Cerebellar nuclear complex (tissue), 1 donor: ENCODE results near the gene WFIKKN2.
"Not testable (repeated sequence)": the region's sequence is repeated elsewhere in the genome, so short reads cannot be mapped to it uniquely, and the experiment has no call there.

Experiments
- DNase-seq, 2 experiments: peaks; one replicate each; lab custom pipeline; 2025; lab: John Stamatoyannopoulos, UW

WFIKKN2 gene

GRCh38 chr17:50835301-50836234, at the start of gene WFIKKN2:
Gene WFIKKN2, plus strand, starts transcription at chr17:50835586. Its CDS starts 352 bp downstream, at chr17:50835938.
- DNase-seq, result no peak

GRCh38 chr17:50785946-50786570, 49.3 kb upstream of the WFIKKN2 start:
- peak in 1 of 2 experiments; percentile 39 for DNase-seq

GRCh38 chr17:50787106-50787505, 48.3 kb upstream of the WFIKKN2 start:
- no peak for DNase-seq

- DNase-seq, result no peak
Observed at GRCh38 chr17:50790618-50791017, 44.8 kb upstream of the WFIKKN2 start.

GRCh38 chr17:50792132-50792531, 43.3 kb upstream of the WFIKKN2 start:
- no peak for DNase-seq

- DNase-seq, result no peak
Observed at GRCh38 chr17:50793007-50793406, 42.4 kb upstream of the WFIKKN2 start.

- no peak for DNase-seq
Observed at GRCh38 chr17:50794361-50794760, 41.0 kb upstream of the WFIKKN2 start.

GRCh38 chr17:50797135-50797810, 38.1 kb upstream of the WFIKKN2 start:
- DNase-seq, result no peak

- no peak for DNase-seq
Observed at GRCh38 chr17:50798424-50799288, 36.7 kb upstream of the WFIKKN2 start.

- DNase-seq, result no peak
Observed at GRCh38 chr17:50799582-50799981, 35.8 kb upstream of the WFIKKN2 start.

- DNase-seq, result no peak
Observed at GRCh38 chr17:50800196-50800700, 35.1 kb upstream of the WFIKKN2 start.

GRCh38 chr17:50802609-50803571, 32.5 kb upstream of the WFIKKN2 start:
- DNase-seq, result no peak

GRCh38 chr17:50803676-50804075, 31.7 kb upstream of the WFIKKN2 start:
- DNase-seq, result no peak

- not testable (repeated sequence) for DNase-seq
Observed at GRCh38 chr17:50804749-50805475, 30.5 kb upstream of the WFIKKN2 start.

GRCh38 chr17:50805486-50805885, 29.9 kb upstream of the WFIKKN2 start:
- DNase-seq, result no peak

- DNase-seq, result no peak
Observed at GRCh38 chr17:50806141-50806643, 29.2 kb upstream of the WFIKKN2 start.

- no peak for DNase-seq
Observed at GRCh38 chr17:50807009-50807408, 28.4 kb upstream of the WFIKKN2 start.

- no peak for DNase-seq
Observed at GRCh38 chr17:50807675-50808074, 27.7 kb upstream of the WFIKKN2 start.

- DNase-seq, result no peak
Observed at GRCh38 chr17:50808413-50808812, 27.0 kb upstream of the WFIKKN2 start.
